A172 (cell line): ENCODE results near the gene SOD2. TPM values are rescaled to one million over a fixed set of nuclear protein-coding genes. Genes with fewer than 3 reads are reported as not detected.
"Not testable (repeated sequence)": the region's sequence is repeated elsewhere in the genome, so short reads cannot be mapped to it uniquely, and the experiment has no call there.

Experiments
- DNase-seq: peaks from one replicate; pipeline ENCODE4 v3.0.0-alpha.2; 2015; ENCODE audit warnings: low spot score
- total RNA-seq: library from RNA; depleted of rRNA; stranded (reverse); fragments of >200 nt; shearing (Covaris generic); gene quantifications from 2 replicates; pipeline ENCODE4 v1.2.3, GENCODE V29; 2014; rRNA removed

SOD2 gene
- 155 and 160 TPM in 2 replicates for total RNA-seq

- DNase-seq = peak; percentile 71
Measured at GRCh38 chr6:159693128-159693893, at the start of gene SOD2. Gene SOD2, minus strand, starts transcription at chr6:159693241. Its CDS starts 74 bp downstream, at chr6:159693167.

- no peak for DNase-seq
Measured at GRCh38 chr6:159742165-159742564, 49.1 kb upstream of the SOD2 start.

- DNase-seq = no peak
Measured at GRCh38 chr6:159739341-159739740, 46.3 kb upstream of the SOD2 start.

- DNase-seq = no peak
Measured at GRCh38 chr6:159736908-159737307, 43.9 kb upstream of the SOD2 start.

GRCh38 chr6:159733395-159733794 lies 40.4 kb upstream of the SOD2 start:
- DNase-seq = not testable (repeated sequence)

- DNase-seq = not testable (repeated sequence)
Measured at GRCh38 chr6:159732550-159732949, 39.5 kb upstream of the SOD2 start.

GRCh38 chr6:159730332-159730676 lies 37.3 kb upstream of the SOD2 start:
- DNase-seq = no peak

GRCh38 chr6:159729598-159730331 lies 36.7 kb upstream of the SOD2 start:
- DNase-seq = peak; percentile 11

GRCh38 chr6:159728531-159728964 lies 35.5 kb upstream of the SOD2 start:
- no peak for DNase-seq

GRCh38 chr6:159727717-159728445 lies 34.8 kb upstream of the SOD2 start:
- DNase-seq = no peak

GRCh38 chr6:159726918-159727716 lies 34.1 kb upstream of the SOD2 start, which contains the start of gene WTAP:
Gene WTAP, plus strand, starts transcription at chr6:159727506. Its CDS starts 8,760 bp downstream, at chr6:159736266.
- DNase-seq = peak; percentile 88

GRCh38 chr6:159726255-159726917 lies 33.3 kb upstream of the SOD2 start:
- DNase-seq = no peak

- not testable (repeated sequence) for DNase-seq
Measured at GRCh38 chr6:159725208-159725607, 32.2 kb upstream of the SOD2 start.

GRCh38 chr6:159724778-159725177 lies 31.7 kb upstream of the SOD2 start:
- DNase-seq = no peak

GRCh38 chr6:159723259-159723658 lies 30.2 kb upstream of the SOD2 start:
- no peak for DNase-seq

- DNase-seq = no peak
Measured at GRCh38 chr6:159722655-159723054, 29.6 kb upstream of the SOD2 start.

GRCh38 chr6:159721981-159722380 lies 28.9 kb upstream of the SOD2 start:
- not testable (repeated sequence) for DNase-seq

- DNase-seq = peak; percentile 37
Measured at GRCh38 chr6:159720708-159721107, 27.7 kb upstream of the SOD2 start.

- DNase-seq = no peak
Measured at GRCh38 chr6:159719287-159719686, 26.2 kb upstream of the SOD2 start.

- no peak for DNase-seq
Measured at GRCh38 chr6:159718634-159719033, 25.6 kb upstream of the SOD2 start.
